Activated naive CD8-positive, alpha-beta T cell treated with anti-CD3 and anti-CD28 coated beads, Interleukin-2, amount 50 U/mL, for 16 hours (primary cell): ENCODE measurements around the gene CYP1A2.
A peak's percentile ranks its signal among the peaks of the same experiment; 100 is the strongest.
"Not testable (repeated sequence)": the region's sequence is repeated elsewhere in the genome, so short reads cannot be mapped to it uniquely, and the experiment has no call there.

ENCODE experiments used
- DNase-seq: peaks from one replicate; pipeline ENCODE4 v3.0.0-alpha.2; 2020; ENCODE audit warnings: low read depth, low spot score

Gene CYP1A2

GRCh38 chr15:74748322-74748946 is at the start of gene CYP1A2:
Gene CYP1A2 (plus strand): TSS chr15:74748845. CDS start chr15:74749739, 894 bp downstream.
- DNase-seq, result no peak

- no peak for DNase-seq
Observed at GRCh38 chr15:74709011-74709410, 39.6 kb upstream of the CYP1A2 start.

- no peak for DNase-seq
Observed at GRCh38 chr15:74709892-74710291, 38.8 kb upstream of the CYP1A2 start.

- no peak for DNase-seq
Observed at GRCh38 chr15:74710319-74711094, 38.1 kb upstream of the CYP1A2 start.

GRCh38 chr15:74712311-74712710 is 36.3 kb upstream of the CYP1A2 start:
- DNase-seq, result no peak

- no peak for DNase-seq
Observed at GRCh38 chr15:74716651-74717050, 32.0 kb upstream of the CYP1A2 start.

GRCh38 chr15:74722591-74722990 is 26.1 kb upstream of the CYP1A2 start:
- DNase-seq, result no peak

- no peak for DNase-seq
Observed at GRCh38 chr15:74723187-74723586, 25.5 kb upstream of the CYP1A2 start.

GRCh38 chr15:74723754-74724334 is 24.8 kb upstream of the CYP1A2 start:
- no peak for DNase-seq

- no peak for DNase-seq
Observed at GRCh38 chr15:74724570-74725224, 23.9 kb upstream of the CYP1A2 start.

GRCh38 chr15:74725225-74725774 is 23.3 kb upstream of the CYP1A2 start, which contains the start of gene CYP1A1:
Gene CYP1A1 (minus strand): TSS chr15:74725528. CDS start chr15:74723097, 2,431 bp downstream.
- DNase-seq, result no peak

- peak; percentile 30 for DNase-seq
Observed at GRCh38 chr15:74725845-74726773, 22.5 kb upstream of the CYP1A2 start.

GRCh38 chr15:74726774-74727164 is 21.9 kb upstream of the CYP1A2 start:
- no peak for DNase-seq

GRCh38 chr15:74727727-74728126 is 20.9 kb upstream of the CYP1A2 start:
- no peak for DNase-seq

- DNase-seq, result not testable (repeated sequence)
Observed at GRCh38 chr15:74728699-74729098, 19.9 kb upstream of the CYP1A2 start.

GRCh38 chr15:74729372-74729771 is 19.3 kb upstream of the CYP1A2 start:
- DNase-seq, result not testable (repeated sequence)

- DNase-seq, result no peak
Observed at GRCh38 chr15:74730619-74731316, 17.9 kb upstream of the CYP1A2 start.

GRCh38 chr15:74732846-74733245 is 15.8 kb upstream of the CYP1A2 start:
- DNase-seq, result no peak

- no peak for DNase-seq
Observed at GRCh38 chr15:74733269-74733668, 15.4 kb upstream of the CYP1A2 start.

- DNase-seq, result no peak
Observed at GRCh38 chr15:74735305-74735704, 13.3 kb upstream of the CYP1A2 start.
